Effector memory CD4-positive, alpha-beta T cell (primary cell): ENCODE results near the gene BCOR.

ENCODE experiments used
- DNase-seq, 3 donors: peaks; one replicate each; pipeline ENCODE4 v3.0.0-alpha.2; 2020
- H3K27ac ChIP-seq: 2 replicates; pipeline ENCODE4 v1.7.0; 2013; ENCODE audit warnings: mild to moderate bottlenecking, low read length, moderate library complexity; ENCODE audit not compliant: insufficient read depth, poor library complexity, severe bottlenecking
- H3K27me3 ChIP-seq: replicated peaks from 2 replicates; pipeline ENCODE4 v1.7.0; 2013; ENCODE audit warnings: mild to moderate bottlenecking, low read length; ENCODE audit not compliant: insufficient read depth, control insufficient read depth, poor library complexity, severe bottlenecking
- H3K36me3 ChIP-seq: 2 replicates; pipeline ENCODE4 v1.7.0; 2013; ENCODE audit warnings: mild to moderate bottlenecking, low read length, moderate library complexity; ENCODE audit not compliant: control insufficient read depth, insufficient read depth
- H3K4me1 ChIP-seq: 2 replicates; pipeline ENCODE4 v1.7.0; 2013; ENCODE audit warnings: low read length, mild to moderate bottlenecking; ENCODE audit not compliant: control insufficient read depth, insufficient read depth, poor library complexity, severe bottlenecking
- H3K4me3 ChIP-seq: 2 replicates; pipeline ENCODE4 v1.7.0; 2013; ENCODE audit warnings: low read length, low read depth, mild to moderate bottlenecking; ENCODE audit not compliant: insufficient read depth, poor library complexity, severe bottlenecking
- H3K9me3 ChIP-seq: 2 replicates; pipeline ENCODE4 v1.7.0; 2013; ENCODE audit warnings: mild to moderate bottlenecking, low read length, moderate library complexity; ENCODE audit not compliant: control insufficient read depth

BCOR gene

GRCh38 chrX:40098264-40099054 lies 701 bp upstream of the BCOR start:
- Histone ChIP-seq H3K9me3 (no peaks in the 10 kb centered on the region), H3K4me1 (peaks cover 7% of the 10 kb centered on the region), H3K4me3 (peak overlapping the region; percentile 56), H3K36me3 (no peaks in the 10 kb centered on the region), H3K27me3 (no peaks in the 10 kb centered on the region), H3K27ac (peak overlapping the region; percentile 61)
- peak in 2 of 3 donors; percentile 47 to 48 for DNase-seq

GRCh38 chrX:40097141-40097503 lies 636 bp downstream of the BCOR start:
- peak overlapping the region; percentile 80 for H3K27ac ChIP-seq
- peaks cover 9% of the 10 kb centered on the region for H3K4me1 ChIP-seq
- H3K9me3 ChIP-seq: no peaks in the 10 kb centered on the region
- DNase-seq: no peak
- peak overlapping the region; percentile 40 for H3K4me3 ChIP-seq
- H3K27me3 ChIP-seq: no peaks in the 10 kb centered on the region
- H3K36me3 ChIP-seq: no peaks in the 10 kb centered on the region

GRCh38 chrX:40096395-40097091 lies 1.2 kb downstream of the BCOR start:
- Histone ChIP-seq H3K27me3 (no peaks in the 10 kb centered on the region), H3K4me3 (peak overlapping the region; percentile 40), H3K27ac (peak overlapping the region; percentile 80), H3K4me1 (peaks cover 9% of the 10 kb centered on the region), H3K9me3 (no peaks in the 10 kb centered on the region), H3K36me3 (no peaks in the 10 kb centered on the region)
- peak; percentile 57 to 66 (median 64) for DNase-seq

GRCh38 chrX:40095583-40096394 lies 2.0 kb downstream of the BCOR start:
- Histone ChIP-seq H3K4me1 (peaks cover 15% of the 10 kb centered on the region), H3K27me3 (no peaks in the 10 kb centered on the region)
- DNase-seq: no peak

GRCh38 chrX:40094900-40095582 lies 2.7 kb downstream of the BCOR start:
- no peak for DNase-seq
- H3K4me1 ChIP-seq: peaks cover 18% of the 10 kb centered on the region
- no peaks in the 10 kb centered on the region for H3K36me3 ChIP-seq
- peak overlapping the region; percentile 40 for H3K4me3 ChIP-seq
- H3K9me3 ChIP-seq: no peaks in the 10 kb centered on the region
- peak overlapping the region; percentile 18 for H3K27ac ChIP-seq
- no peaks in the 10 kb centered on the region for H3K27me3 ChIP-seq

More at GRCh38 chrX:40095583-40096394, 2.0 kb downstream of the BCOR start:
- Histone ChIP-seq H3K9me3 (no peaks in the 10 kb centered on the region), H3K27ac (peak overlapping the region; percentile 80), H3K4me3 (peak overlapping the region; percentile 40), H3K36me3 (no peaks in the 10 kb centered on the region)

- no peaks in the 10 kb centered on the region for H3K27me3 ChIP-seq
- H3K4me3 ChIP-seq: peak overlapping the region; percentile 40
- peaks cover 23% of the 10 kb centered on the region for H3K4me1 ChIP-seq
- DNase-seq: no peak
- peak overlapping the region; percentile 18 for H3K27ac ChIP-seq
- no peaks in the 10 kb centered on the region for H3K36me3 ChIP-seq
- H3K9me3 ChIP-seq: no peaks in the 10 kb centered on the region
These were observed 3.5 kb downstream of the BCOR start for GRCh38 chrX:40094041-40094899.

GRCh38 chrX:40093586-40093985 lies 4.2 kb downstream of the BCOR start:
- Histone ChIP-seq H3K36me3 (no peaks in the 10 kb centered on the region), H3K27me3 (no peaks in the 10 kb centered on the region), H3K9me3 (no peaks in the 10 kb centered on the region), H3K27ac (no peak overlapping the region), H3K4me3 (peak overlapping the region; percentile 40), H3K4me1 (peaks cover 29% of the 10 kb centered on the region)
- DNase-seq: no peak

- H3K27ac ChIP-seq: no peak overlapping the region
- H3K36me3 ChIP-seq: no peaks in the 10 kb centered on the region
- H3K9me3 ChIP-seq: no peaks in the 10 kb centered on the region
- no peaks in the 10 kb centered on the region for H3K27me3 ChIP-seq
- H3K4me3 ChIP-seq: no peak overlapping the region
- DNase-seq: no peak
- H3K4me1 ChIP-seq: peaks cover 30% of the 10 kb centered on the region
These were observed 4.8 kb downstream of the BCOR start for GRCh38 chrX:40092808-40093435.
